Gastroesophageal sphincter (tissue), 3 donors: Measurements from ENCODE around the gene CEMIP.

Experiments used
- EP300 ChIP-seq: sonication (generic); formaldehyde crosslinking; IDR thresholded peaks from one replicate; pipeline ENCODE4 v1.6.1; 2017; ENCODE audit warnings: antibody characterized with exemption, mild to moderate bottlenecking
- POLR2A ChIP-seq, 2 donors: fragments of 450-650 bp; IDR thresholded peaks; one replicate each; pipeline ENCODE4 v1.6.1; 2017; ENCODE audit warnings: antibody characterized with exemption in 2 of 2, mild to moderate bottlenecking in 2 of 2, moderate library complexity in 1 of 2
- POLR2AphosphoS5 ChIP-seq: sonication (generic); formaldehyde crosslinking; IDR thresholded peaks from one replicate; pipeline ENCODE4 v1.6.1; 2017; ENCODE audit warnings: antibody characterized with exemption
- TF ChIP-seq, protein P1 (sequence below), 4 experiments: fragments of 200-600 bp in 2 of 4; fragments of 450-650 bp in 2 of 4; sonication (generic) in 1 of 4; IDR thresholded peaks; one replicate each; pipeline ENCODE4 v1.5.1; 2017 to 2019; ENCODE audit warnings: antibody characterized with exemption in 4 of 4, mild to moderate bottlenecking in 2 of 4, moderate library complexity in 2 of 4

DNA sequence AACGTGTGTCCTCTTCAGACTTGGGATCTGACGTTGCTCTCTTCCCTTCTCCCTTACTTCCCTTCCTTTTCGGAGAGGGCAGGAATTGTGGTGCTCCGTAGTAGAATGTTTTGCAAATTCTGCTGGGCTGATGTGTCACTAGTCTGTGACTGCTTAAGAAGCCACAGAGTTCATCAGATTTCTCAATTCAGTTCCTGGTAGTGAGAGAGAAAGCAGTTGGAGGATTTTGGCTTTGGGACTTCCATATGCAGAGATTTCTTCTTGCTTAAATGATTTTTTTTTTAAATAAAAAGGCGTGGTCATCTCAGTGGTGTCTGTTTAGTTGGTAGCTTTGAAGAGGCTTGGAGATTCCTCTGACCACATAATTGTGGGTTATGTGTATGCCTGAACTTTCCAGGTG is 10.1 kb downstream of the CEMIP start:
- TF ChIP-seq POLR2A (IDR thresholded peaks at IDR 0.05) (no peak), POLR2AphosphoS5 (no peak), EP300 (no peak)
- TF ChIP-seq, protein P1, sequence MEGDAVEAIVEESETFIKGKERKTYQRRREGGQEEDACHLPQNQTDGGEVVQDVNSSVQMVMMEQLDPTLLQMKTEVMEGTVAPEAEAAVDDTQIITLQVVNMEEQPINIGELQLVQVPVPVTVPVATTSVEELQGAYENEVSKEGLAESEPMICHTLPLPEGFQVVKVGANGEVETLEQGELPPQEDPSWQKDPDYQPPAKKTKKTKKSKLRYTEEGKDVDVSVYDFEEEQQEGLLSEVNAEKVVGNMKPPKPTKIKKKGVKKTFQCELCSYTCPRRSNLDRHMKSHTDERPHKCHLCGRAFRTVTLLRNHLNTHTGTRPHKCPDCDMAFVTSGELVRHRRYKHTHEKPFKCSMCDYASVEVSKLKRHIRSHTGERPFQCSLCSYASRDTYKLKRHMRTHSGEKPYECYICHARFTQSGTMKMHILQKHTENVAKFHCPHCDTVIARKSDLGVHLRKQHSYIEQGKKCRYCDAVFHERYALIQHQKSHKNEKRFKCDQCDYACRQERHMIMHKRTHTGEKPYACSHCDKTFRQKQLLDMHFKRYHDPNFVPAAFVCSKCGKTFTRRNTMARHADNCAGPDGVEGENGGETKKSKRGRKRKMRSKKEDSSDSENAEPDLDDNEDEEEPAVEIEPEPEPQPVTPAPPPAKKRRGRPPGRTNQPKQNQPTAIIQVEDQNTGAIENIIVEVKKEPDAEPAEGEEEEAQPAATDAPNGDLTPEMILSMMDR (IDR thresholded peaks at IDR 0.05) = no peak
